DMS79 treated with DMSO at 0.1 percent for 48 hours (cell line): ENCODE measurements around the gene TCF4.
A peak's percentile ranks its signal among the peaks of the same experiment; 100 is the strongest.

ENCODE experiments used
- DNase-seq: peaks from one replicate; lab custom pipeline; 2025; lab: John Stamatoyannopoulos, UW

The TCF4 gene

DNA sequence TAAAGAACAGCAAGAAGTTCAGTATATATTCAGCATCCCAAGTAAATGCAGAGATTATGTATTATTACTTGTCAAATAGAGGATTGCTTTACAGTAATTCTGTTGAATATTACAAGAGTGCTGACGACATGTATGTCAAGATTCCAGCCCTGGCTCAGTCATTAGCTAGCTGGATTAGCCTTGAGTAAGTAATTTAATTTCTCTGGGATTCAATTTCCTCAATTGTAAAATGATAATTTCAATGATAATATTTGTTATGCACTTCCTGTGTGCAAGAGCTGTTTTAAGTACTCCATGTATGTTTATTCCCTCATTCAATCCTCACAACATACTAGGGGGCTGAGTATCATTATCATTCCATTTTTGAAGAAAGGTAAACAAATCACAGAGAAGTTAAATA is 44.0 kb downstream of the TCF4 start:
- no peak for DNase-seq

DNA sequence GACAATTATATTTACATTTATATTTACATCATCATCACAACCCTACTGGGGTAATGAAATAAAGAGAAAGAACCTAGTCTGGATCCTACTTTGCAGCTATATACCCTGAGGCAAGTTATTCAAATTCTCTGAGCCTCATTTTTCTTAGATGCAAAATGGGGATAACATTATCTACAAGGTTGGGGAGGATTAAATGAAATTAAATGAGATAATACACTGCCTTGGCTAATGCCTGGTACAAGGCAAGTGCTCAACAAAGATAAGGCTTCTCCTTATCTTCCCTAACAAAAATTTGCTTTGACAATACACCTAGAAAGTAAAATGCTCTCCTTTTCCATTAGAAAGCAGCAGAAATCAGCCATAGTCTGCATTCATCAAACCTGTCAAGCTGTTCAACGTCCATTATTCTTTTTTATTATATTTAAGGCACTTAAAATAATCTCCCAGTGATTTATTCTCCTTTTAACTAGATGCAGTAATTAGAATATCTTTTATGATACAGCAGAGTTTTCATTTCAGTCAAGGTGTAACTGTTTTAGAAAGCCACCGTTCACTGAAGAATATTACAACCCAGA is 44.8 kb downstream of the TCF4 start:
- no peak for DNase-seq

DNA sequence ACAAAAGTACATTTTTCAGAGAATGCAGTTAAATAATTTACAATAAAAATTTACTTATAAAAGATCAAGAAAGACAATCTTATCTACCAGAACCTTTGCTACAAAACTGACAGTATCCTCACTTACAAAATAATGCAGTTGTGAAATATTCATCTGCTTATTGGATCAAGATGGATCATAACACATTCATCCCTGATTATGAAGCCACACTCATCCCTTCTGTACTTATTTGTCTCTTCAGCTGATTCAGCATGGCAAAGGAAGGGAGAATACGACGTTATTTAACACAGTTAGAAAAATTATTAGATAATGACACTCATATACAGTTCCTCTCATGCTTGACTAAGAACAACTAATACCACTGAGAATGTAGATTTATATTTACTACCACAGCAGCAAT is 46.4 kb downstream of the TCF4 start:
- no peak for DNase-seq

DNA sequence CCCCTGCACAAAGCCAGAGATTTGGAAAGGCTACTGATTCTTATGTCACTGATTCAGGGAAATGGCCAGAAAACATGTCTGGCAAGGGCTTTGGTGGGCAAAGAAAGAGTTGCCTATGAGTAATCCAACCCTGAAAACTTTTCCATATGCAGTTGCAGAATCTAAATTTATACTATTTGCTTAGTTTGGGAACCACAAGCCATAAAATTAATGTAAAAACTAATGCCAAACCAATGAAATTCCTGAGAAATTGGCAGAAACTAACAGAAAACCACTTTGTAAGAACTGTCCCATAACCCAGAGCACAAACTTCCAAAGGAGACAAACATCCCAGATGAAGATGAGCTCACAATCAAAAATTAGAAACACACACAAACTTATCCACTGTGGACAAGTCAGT is 48.8 kb downstream of the TCF4 start:
- no peak for DNase-seq

DNA sequence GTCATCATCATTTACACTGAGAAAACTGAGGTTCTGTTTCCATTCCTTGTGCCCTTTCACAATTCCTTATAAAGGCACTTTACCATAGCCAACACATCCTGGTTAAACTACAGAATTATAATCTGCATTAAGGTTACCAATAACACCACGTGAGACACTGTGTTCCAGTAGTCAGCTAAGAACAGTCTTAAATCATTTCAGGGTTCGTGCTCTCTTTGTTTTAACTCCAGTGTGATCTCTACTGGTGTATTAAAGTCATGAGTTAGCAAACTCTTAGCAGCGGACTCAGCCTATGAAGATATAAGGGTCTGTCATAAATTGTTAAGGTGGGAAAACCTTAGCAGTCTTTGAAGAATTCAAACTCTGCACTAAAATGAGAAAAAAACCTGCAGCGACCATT is 53.0 kb downstream of the TCF4 start:
- no peak for DNase-seq

DNA sequence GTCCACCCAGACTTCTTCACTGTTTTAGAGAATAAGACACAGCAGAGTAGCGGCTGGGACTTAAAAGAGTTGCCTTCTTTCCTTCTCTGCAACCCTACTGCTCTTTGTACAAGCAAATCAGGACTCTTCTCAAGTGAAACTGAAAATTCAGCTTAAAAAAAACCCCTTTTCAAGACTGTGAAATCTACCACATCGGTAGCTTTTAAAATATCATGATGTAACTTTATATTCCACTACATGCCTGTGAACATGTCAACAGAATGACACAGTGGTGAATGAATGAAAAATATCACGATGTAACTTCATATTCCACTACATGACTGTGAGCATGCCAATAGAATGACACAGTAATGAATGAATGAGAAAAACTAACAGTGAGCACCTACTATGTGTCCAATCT is 53.4 kb downstream of the TCF4 start:
- no peak for DNase-seq

DNA sequence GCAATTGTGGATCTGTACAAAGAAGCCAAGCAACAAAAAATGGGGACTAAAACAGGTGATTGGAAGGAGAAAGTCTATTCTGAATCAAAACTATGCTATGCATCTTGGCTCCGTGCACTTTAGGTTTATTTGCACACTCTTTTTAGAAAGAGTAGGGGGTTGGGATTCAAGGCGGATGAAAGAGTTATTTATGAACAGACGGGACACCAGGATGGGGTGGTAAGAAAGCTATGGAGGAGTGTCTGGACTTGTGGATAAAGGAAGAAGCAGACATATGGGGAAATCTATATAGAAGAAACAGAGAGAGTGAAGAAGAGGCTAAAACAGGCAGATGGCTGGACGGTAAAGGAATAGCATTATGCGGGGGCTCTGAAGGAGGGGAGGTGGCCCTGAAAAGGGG is 57.8 kb downstream of the TCF4 start:
- DNase-seq, result no peak

DNA sequence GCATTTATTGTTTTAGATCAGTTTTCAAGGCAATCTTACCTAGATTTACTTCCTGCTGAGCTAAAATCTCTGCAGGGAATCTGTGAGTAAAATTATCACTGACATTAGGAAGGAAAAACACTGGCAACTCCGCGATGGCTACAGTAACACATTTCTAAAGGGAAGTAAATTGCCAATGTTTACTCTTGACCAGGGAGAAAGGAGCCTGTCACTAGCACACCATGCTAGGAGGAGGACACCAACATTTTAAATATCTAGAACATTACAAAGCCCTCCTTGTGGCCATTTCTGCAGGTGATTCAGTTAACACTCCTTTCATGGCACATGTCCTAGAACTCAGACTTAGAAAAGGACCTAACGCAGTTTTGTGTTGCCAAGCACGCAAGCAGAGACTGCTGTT is 58.4 kb downstream of the TCF4 start:
- DNase-seq, result no peak

DNA sequence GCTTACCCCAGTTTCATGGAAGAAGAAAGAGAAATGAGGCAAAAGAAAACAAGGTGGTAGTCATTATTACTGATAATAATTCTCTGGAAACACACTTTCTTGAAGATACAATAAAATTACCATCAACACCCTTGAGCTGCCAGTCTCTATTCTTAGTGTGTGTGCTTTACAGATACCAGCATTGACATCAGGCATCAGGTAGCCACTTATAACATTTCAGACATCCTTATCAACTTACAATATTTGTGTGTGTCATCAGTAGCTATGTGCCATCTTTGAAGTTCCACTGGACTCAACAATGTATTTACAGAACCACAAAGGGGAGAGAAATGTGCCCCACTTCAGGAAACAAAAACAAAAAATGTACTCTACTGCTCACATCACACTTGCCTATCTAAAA is 62.1 kb downstream of the TCF4 start:
- DNase-seq, result no peak

DNA sequence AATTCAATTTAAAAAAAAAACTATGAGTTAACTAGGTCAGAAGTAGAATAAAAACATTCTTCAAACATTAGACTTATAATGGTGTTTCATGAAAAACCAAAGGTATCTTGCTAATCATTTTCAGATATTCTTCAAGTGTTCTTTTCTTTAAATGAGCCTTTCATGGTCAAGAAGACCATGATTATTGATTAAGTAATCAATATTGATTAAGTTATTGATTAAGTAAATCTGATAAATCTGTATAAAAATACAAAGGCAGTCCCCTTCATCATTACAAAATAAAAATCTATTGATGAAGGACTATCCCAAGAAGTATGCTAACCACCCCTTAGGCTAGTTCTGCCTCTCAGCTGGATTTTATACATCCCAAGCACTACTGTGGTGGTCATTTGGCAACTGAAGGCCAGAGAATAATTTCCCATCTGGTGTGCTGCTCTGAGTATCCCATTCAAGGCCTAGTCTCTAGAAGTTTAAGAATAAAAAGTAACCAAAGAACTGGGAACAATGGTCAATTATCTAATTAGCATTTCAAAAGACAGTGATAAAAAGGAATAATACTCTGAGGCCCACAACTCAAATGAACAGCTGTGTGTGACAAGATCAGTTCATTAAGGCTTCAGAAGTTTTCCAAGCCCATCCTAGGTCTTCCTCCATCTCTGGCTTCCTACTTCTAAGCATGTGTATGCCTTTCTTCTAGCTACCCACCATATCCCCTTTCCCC is 63.5 kb downstream of the TCF4 start:
- DNase-seq, result no peak

DNA sequence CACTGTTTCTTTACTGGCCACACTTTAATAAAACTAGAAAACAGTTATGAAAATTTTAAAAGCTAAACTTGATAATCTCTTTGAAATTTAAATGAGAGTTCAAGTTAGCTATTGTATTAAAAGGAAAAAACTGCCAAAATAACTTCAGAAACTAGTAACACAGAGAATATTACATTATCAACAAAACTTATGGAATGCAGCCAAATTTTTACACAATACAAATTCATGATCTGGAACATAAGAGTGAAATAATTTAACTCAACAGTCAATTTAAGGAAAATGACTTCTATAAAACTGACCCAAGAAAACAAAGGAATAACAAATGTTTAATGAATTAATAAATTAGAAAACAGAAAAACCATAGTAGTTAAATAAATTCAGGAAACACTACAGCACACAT is 65.0 kb downstream of the TCF4 start:
- no peak for DNase-seq

DNA sequence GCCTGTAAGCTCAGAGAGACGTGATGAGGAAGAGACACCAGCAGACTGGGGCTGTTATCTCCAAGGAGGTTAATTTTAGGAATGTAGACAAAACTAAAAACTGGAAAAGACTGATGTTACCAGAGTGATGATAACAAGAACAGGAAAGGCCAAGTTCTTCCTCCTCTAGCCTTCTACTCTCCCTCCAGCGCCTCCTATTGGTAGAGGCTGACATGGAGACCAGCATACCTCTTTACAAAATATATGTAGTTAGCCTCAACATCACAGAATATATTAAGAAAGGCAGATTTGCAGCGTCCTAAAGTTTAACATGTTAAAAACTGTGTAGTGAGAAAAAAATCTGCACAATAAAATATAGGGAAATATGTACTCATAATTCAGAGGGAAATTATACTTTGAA is 66.0 kb downstream of the TCF4 start:
- DNase-seq, result no peak

DNA sequence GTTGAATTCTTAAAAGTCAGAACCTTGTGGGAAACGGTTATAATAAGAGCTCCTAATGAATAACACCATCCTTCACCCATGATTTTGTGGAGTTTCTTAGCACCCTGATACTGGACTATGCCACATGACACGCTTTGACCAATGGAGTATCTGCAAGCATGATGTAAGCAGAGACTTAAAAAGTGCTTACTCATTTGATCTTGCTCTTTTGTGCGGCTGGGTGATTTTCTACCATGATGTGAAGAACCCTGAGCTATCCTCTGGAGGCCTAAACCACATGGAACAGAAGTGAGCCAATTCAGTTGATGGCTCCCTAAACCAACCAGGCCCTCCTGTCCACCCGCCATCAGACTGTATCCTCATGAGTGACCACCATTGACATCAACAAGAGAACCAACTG is 70.9 kb downstream of the TCF4 start:
- no peak for DNase-seq

DNA sequence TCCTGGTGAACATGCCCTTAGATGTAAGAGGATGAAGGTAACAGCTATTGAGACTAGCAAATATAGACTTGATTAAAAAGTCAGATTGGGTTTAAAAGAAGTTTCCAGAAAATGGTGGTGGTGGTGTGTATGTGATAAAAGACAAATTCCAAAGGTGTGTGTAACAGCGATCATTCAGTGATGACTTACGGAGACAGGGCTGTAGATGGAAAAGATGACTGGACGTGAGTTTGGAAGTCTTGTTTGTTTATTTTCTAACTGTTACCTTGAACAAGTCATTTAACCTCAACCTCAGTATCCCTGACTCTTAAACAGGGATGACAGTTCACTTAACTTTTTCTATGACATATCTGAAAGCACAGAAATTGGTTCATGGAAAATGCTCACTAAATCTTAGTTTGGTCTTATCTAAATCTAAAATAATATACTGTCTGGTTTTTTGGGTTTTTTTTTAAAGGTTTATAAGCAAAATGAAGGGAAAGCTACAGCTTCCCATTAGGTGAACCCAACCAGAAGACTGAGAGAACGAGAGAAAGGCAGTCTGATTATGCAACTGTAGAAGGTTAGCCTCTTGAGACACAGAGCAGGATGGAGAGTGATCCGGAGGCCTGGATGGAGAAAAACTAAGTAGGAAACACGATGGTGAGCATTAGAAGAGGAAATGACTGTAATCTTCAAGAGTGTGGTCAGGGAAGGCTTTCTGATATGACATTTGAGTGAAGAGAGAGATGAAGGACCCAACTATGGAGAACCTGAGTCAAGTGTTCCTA is 71.9 kb downstream of the TCF4 start:
- DNase-seq, result no peak

DNA sequence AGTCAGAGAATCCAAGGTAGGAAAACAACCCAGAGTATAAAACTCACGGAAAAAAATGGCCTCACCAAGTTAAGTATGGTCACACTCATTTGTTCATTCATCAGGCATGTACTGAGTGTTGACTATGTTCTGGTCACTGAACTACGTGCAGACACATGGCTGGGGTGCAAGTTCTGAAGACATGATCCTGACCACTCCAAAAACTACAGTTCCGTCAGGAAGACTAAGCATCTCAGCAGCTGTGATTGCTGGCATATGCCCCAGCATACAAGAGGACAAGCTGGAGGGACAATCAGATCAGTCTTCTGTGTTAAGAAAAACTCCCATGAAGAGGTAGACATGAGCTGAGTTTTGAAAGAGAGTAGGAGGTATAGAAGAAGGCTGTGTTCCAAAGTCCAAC is 72.8 kb downstream of the TCF4 start:
- no peak for DNase-seq

DNA sequence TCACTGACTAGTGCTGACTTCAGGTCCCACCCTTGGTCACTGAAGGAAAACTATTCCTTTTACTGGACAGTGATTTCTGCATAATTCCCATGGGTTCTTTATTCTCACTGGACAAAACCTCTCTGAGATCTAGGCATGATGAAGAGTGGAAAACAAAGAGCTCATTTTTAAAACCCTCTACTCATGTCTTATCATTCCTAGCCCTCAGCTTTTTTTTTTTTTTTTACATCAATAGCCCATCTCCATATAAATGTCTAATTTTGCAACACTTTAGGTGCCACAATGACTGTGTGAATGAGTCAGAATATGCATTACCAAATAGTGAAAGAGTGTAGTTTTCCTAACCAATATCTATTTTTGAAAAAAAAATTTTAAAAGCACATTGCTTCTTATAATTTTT is 74.8 kb downstream of the TCF4 start:
- DNase-seq, result no peak

DNA sequence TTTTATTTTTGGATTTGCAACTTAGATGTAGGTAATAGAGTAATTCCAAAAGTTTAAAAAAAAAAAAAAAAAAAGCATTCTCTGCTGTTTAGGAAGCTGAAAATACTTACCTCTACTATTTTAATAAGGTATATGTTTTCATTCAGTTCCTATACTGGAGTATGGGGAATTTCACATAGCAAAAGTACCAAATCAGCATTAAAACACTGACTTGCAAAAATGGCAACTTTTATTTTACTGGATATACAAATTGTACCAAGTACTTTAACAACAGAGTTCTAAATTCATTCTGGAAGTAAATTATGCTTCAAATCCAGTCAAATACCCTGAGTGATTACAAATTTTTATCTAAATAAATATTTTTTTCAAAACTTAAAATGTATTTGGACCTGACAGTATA is 76.7 kb downstream of the TCF4 start:
- no peak for DNase-seq

DNA sequence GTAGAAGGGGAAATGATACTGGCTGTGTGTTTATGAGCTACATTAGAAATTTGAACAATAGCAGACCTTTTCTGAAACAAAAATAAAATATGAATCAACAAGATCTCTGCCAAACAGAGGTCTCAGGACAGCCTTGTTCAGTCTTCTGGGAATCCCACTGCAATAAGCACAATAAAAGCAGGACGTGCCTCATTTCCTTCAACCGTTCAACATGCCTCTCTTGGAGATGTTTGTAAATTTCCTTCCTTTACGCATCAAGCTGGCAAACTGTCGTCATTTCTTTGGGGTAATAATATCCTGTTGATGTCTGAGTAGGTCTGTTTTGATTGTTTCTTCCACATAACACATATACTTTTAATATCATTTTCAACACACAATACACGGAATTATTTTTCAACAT is 77.2 kb downstream of the TCF4 start:
- peak; percentile 70 for DNase-seq

DNA sequence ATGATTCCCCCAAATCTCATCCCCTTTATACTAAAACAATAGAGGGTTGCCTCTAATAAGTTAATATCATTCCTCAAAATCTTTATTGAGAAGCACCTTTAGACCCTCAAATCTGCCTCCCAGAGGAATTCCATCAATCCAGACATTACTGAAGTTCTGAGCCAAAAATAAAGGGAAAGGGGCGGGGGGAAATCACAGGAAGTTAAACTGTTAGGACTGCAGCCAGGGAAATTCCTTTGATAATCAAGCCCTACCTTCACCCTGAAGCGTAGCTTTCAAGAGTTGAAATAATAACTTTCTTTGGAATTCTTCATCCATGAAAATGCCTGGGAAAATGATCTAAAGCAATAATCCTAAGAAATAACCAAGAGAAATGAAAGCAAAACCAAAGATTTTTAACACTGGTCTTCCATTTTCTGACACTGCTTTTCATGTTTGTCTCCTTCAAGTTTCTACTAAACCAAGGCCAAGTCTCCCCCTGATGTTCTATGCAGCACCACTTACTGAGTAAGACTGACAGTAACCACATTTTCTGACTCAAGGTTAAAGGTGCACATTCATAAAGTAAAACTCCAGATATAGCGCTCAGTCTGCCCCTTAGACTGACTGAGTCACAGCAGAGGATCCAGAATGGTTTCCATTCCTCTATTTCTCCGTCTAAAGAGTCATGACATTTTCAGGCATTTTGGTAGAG is 78.2 kb downstream of the TCF4 start:
- DNase-seq, result no peak

DNA sequence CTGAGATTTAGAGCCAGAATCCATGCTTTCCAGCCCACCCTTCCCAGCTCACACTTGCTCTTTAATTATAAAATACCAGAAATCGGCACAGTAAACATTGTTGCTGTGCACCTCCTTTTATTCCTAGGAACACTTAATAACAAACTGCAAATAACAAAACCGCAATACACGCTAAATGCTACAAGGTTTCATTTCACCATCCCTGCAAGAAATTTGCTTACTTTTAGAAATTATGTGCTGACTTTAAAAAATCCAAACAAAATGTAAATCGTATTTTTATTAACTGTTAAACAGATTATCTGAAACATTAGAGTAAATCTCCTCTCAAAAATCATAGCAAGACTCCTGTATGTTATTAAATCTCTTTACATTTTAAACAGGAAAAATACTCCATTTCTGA is 79.3 kb downstream of the TCF4 start:
- DNase-seq, result no peak

DNA sequence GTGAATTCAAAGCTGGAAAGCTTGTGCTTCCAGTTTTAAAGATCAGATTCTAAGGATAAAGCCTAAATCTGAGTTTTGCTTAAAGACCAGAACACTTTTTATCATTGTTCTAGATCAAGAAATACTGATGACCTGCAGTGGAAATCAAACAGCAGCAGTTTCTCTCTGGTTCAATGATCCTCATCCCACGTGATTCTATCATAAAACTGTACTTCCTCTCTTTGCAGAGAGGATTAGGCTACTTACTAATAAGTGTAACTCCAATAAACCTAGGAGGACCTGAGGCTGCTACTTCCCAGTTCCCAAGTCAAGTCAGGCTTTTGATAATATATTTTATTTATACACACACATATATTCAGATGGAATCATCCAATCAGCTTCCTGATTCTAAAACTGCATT is 81.9 kb downstream of the TCF4 start:
- DNase-seq, result no peak

DNA sequence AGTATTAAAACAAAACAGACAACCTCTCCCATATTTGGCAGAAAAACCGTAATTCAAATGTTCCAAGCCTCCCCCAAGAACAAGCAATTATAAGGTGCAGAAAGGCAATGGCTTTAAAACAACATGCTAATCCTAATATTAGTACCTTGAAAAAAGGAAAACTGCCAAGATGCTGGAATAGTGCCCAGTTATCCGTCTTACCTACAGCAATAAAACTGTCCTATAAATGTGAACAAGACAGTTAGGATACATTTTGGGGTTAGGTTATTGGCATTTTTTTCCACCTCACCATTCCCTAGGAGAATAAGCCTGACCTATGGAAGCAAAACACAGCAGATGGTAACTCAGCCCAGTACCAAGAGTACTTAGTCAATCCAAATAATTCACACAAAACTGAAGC is 83.2 kb downstream of the TCF4 start:
- no peak for DNase-seq
